ENCODE data around the gene ADAM21. TPM values are rescaled to one million over a fixed set of nuclear protein-coding genes. Genes with fewer than 3 reads are reported as not detected.
"Not testable (repeated sequence)": the region's sequence is repeated elsewhere in the genome, so short reads cannot be mapped to it uniquely, and the experiment has no call there.

ADAM21 gene
- total RNA-seq, 1 donor from 2014 or later = 0.12 TPM

GRCh38 chr14:70475459-70475858, 23.5 kb downstream of the ADAM21 start:
- not testable (repeated sequence) for DNase-seq (ENCODE audit: extremely low read depth, low read depth, low spot score)

- DNase-seq (ENCODE audit: extremely low read depth, low read depth, low spot score) = not testable (repeated sequence)
These were observed 25.6 kb downstream of the ADAM21 start for GRCh38 chr14:70477356-70478105.

DNA sequence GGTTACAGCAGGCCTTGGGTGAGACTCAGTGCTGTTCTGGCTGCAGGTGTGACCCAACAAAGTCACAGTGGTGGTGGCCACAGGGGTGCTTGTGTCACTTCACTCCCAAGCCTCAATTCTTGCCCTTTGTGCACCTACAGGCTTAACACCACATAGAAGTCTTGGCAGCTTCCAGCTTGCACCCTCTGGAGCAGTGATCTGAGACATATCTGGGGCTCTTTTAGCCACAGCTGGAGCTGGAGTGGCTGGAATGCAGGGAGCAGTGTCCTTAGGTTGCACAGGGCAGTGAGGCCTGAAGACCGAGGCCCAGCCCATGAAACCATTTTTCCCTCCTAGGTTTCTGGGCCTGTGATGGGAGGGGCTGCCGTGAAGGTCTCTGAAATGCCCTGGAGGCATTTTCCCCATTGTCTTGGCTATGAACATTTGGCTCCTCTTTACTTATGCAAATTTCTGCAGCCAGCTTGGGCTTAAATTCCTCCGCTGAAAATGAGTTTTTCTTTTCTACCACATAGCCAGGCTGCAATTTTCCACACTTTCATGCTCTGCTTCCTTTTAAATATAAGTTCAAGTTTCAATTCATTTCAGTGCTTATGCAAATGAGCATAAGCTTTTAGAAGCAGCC, 37.7 kb downstream of the ADAM21 start:
- DNase-seq (ENCODE audit: extremely low read depth, low read depth, low spot score) = no peak

GRCh38 chr14:70498191-70498590, 46.2 kb downstream of the ADAM21 start:
- DNase-seq (ENCODE audit: extremely low read depth, low read depth, low spot score) = no peak

Other genes starting within 250 kb of the ADAM21 start
- gene COX16, start 92.5 kb upstream of the ADAM21 start, total RNA-seq = 30.4 and 34.0 TPM in 2 replicates
- gene SYNJ2BP, start 35.1 kb upstream of the ADAM21 start, total RNA-seq = 23.5 and 24.7 TPM in 2 replicates
- gene ADAM20, start 82.8 kb downstream of the ADAM21 start, total RNA-seq = 0.10 and 0.47 TPM in 2 replicates
- gene MED6, start 148.5 kb downstream of the ADAM21 start, total RNA-seq = 24.0 and 26.8 TPM in 2 replicates
- gene TTC9, start 189.7 kb downstream of the ADAM21 start, total RNA-seq = 0.76 and 4.3 TPM in 2 replicates